Astrocyte of the hippocampus (primary cell): ENCODE measurements around the gene TFIP11.
A peak's percentile ranks its signal among the peaks of the same experiment; 100 is the strongest.

Experiments used
- DNase-seq: peaks from one replicate; pipeline ENCODE4 v3.0.0; 2011; ENCODE audit warnings: low read depth, low spot score

The TFIP11 gene

DNA sequence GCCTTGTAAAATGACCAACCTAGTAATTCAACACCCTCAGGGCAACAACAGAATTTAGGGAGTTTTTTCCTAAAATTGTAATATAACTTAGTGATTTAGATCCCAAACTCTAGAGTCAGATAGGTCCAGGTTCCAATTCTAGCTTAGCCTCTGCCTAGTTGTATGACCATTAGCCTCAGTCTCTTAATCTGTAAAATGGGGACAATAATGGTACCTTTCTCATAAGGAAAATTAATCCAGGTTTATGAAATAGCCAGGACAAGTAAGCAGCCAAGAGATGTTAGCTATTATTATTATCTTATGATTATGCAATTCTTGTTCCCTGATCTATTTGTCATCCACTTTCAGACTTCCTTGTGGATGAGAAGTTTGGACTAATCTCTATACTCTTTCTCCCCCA is 4.1 kb downstream of the TFIP11 start:
- DNase-seq = no peak

DNA sequence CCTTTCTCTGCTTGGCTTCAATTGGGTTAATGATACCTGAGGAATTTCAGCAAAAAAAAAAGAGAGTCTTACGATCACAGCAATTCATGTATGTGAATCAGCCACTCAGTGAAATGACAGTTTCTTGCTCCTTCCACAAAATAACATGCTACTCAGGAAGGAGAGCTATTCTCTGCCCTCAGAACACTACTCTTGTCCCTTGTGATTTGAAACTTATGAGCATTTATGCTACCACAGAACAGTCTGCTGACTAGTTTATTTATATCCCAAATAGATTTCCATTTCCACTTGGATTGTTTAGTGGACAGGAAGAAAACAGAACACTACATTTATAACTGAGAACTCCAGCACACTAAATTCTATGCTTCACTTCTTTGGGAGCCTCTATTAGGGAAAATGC is 8.5 kb downstream of the TFIP11 start:
- DNase-seq = no peak

DNA sequence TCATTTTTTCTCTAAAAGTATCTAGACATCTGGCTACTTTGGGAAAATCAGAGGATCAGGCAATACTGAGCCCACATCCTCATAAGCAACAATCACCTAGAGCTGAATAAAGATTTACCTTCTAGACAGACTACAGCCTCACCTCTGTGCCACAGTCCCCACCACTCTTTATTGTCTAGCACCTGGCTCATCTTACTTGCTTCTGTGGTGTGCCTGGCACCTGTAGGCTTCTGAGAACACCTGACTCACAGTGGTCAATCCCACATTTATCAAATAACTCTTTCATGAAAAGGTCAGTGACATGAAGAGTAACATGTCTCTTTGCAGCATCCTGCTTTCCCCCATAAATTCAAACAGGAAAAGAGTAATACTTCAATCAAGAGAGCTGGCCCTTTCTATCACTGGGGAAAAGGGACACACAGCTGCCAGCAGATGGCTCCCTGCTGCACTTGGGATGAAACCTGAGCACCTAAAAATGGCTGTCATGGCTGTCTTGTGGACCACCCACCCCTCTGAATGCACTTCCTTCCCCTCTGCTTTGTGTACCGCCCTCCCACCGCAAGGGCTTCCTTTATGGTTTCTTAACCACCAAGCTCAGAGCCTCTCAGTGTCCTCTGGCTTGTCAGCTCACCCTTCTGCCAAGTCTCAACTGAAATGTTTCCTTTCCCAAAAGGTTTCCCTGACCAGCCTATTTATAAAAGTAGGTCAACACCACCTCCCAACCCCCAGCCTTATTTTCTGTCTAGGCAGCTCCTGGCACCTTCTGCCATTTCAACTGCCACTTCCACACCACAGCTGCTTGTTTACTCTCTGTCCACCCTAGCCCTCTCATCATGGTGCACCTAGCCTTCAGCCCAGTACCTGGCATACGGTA is 9.3 kb downstream of the TFIP11 start:
- DNase-seq = peak; percentile 55

GRCh38 chr22:26501996-26502395 is 10.3 kb downstream of the TFIP11 start:
- DNase-seq = no peak

DNA sequence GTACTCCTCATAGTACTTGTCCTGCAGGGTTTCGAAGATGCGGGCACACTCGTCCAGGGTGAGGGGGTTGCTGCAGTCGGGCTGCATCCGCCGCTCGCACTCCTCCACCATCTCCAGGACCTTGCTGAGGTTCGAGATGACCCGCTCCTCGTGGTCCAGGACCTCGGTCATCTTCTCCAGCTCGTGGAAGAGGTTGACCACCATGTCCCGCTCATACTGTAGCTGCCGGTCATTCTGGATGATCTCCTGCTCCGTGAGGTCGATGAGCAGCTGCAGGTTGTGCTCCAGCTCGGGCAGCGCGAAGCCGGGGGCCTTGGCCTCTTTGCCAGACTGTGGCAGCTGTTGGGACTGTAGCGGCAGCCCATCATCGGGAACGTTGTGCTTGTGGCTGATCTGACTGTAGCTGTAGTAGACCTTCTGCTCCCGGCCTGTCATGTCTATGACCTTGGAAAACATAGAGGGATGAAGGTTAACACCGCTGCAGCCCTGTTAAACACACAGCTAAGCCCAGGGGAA is 13.0 kb downstream of the TFIP11 start:
- no peak for DNase-seq

DNA sequence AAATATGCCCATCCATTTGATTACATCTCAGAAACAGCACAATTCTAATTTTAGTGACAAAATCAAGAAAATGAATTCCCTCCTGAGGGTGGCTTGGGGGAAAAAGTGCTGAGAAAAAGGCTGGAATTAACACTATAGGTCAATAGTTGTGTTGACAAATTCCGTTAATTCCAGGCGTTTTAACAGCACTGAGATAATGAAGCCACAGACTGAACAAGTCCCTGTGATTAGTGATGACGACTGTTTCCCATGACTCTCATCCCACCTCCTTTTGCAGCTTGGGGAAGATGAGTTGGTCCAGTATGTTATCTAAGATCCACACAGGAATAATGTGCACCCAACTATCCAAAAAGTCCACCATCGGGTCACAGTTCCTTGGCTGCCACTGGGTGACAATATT is 15.8 kb downstream of the TFIP11 start:
- no peak for DNase-seq

DNA sequence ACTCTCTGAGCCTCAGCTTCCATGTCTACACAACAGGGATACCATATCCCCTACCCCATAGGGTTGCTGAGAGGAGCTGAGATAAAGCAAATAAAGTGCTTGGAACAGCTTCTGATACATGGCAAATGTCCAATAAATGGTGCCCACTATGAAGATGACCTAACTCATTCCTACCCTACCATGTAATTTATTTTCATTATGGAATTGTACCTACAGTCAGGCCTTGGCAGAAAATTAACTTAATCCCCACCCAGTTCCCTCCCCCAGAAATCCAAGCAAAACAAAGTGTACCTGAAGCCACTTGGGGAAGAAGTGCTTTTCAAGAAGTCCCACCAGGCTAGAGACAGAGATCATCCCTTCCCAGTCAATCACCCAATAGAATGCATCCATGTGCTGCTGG is 17.8 kb downstream of the TFIP11 start:
- no peak for DNase-seq

DNA sequence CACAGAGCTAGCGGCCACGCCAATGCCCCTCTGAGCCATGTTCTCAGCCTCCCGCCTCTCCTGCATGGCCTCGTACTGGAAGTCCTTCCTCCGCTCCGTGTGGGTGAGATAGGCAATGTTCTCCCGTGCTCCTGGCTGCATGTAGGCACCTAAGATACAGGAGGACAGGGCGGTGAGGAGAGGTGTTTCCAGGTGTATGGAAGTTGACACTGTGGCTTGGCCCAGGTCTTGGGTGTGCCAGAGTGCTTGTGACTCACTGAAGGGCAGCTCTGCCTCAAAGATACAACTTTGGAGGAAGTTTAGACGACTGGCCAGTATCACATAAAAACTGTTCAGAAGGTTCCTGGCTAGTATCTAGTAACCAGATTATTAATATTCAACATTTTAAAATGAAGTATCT is 20.1 kb downstream of the TFIP11 start:
- no peak for DNase-seq

DNA sequence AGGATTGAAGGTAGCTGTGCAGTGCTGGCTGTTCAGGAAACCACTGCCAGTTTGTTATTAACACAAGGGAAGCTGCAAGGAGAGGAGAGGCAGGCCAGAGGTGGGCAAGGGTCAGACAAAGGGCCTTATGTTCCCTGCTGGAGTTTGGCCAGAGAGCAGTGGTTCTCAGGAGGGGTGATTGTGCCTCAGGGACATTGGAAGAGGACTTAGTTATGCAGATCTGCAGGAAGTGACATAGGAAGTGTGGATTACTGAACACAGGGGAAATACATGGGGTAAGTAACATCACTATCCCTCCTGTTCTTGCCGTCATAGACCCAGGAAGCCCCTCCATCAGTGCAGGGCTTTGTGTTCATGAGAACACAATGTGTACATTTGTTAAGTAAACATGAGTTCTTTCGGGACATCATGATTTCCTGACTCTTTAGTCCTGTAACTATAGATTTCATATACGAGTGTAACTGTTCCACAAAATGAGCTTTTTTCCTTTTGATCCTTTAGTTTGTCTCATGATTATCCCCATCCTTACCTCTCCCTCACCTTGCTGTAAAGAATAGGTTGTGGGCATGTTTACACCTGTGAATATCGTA is 22.7 kb downstream of the TFIP11 start:
- no peak for DNase-seq

DNA sequence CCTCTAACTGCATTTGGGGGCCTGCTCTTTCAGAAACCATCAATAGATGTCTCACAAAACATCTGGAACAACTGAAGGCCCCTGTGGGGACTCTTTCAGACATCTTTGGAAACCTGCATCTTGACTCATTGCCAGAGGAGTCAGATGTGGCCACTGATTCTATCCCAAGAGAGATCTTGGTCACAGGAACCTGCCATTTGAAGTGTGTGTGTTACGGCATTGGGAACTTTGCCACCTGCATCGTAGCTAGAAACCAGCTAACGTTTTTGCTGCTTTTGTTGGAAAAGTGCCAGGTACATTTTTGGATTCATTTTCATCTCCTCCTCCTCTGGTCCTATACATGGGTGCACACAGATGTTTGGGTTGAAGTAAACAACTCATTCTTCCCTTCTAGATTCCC is 24.3 kb downstream of the TFIP11 start:
- DNase-seq = no peak

- DNase-seq = no peak
These were observed 25.9 kb downstream of the TFIP11 start for GRCh38 chr22:26486394-26486793.

DNA sequence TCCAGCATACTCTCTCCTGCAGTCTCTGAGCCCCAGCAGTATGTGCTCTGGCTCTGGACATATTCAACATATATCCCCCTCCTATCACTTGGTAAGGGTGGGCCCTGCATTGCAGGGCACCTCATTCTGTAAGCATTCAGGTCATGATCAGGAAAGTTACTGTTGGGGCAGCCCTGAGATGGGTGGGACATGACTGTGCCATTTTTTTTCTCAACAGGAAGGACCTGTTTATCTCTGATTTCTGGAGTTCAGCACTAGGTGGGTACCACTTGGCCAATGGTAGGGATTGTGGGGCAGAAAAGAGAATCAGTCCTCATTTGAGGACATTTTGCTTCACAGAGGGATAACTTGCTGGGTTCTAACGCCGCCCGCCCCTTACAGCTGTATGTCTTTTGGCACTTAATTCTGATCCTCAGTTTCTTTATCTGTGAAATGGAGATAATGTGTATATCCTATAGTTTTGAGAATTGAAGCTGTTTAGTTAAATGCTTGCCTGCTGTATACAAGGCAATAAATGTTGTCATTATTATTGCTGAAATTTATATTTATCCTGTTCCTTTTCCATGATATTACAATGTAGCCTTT is 26.4 kb downstream of the TFIP11 start:
- DNase-seq = no peak

- no peak for DNase-seq
These were observed 27.3 kb downstream of the TFIP11 start for GRCh38 chr22:26485013-26485412.

- no peak for DNase-seq
These were observed 27.9 kb downstream of the TFIP11 start for GRCh38 chr22:26484360-26484706.

- peak; percentile 98 for DNase-seq
These were observed 28.6 kb downstream of the TFIP11 start, which contains the start of the genes HPS4 and SRRD for GRCh38 chr22:26483439-26484359. TSS of gene HPS4 (minus strand) at chr22:26483783. CDS start at chr22:26481762, 2,021 bp downstream. TSS of gene SRRD (plus strand) at chr22:26483877. CDS start at chr22:26483891, 14 bp downstream.

DNA sequence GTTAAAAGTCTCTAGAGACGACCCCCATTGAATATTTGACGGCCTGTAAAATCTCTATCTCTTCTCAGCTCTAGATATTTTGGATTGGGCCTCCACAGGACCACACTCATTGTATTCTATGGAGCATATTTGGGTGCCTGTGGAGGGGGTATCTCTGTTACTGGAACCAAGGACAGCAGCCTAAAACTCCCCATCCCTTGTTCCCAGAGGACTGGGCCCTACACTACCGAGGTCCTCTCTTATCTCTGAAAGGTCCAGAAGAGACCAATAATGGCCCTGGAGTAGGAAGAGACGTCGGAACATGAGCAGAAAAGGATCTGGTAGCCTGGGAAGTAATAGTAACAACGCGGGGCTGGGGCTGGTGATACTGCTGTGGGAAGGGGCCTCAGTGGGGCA is 29.2 kb downstream of the TFIP11 start:
- DNase-seq = no peak

- DNase-seq = no peak
These were observed 30.1 kb downstream of the TFIP11 start for GRCh38 chr22:26482161-26482560.

DNA sequence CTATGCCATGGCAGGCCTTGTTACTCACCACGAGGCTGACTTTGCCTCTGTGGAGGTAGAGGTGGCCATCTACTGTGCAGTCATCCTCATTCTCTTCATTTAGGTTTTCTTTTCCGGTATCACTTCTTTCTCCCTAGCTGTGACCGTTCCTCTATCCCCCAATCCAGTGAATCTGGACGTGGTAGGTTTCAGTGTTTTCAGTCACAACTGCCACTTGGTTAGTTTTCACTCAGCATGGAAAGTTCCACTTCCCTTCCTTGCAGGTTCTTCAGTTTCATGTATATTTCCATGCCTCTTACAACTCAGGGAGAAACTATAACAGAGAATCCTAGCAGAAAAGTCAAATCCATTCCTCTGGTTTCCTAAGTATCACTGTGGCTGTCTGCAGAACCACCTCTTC is 30.6 kb downstream of the TFIP11 start:
- DNase-seq = no peak

DNA sequence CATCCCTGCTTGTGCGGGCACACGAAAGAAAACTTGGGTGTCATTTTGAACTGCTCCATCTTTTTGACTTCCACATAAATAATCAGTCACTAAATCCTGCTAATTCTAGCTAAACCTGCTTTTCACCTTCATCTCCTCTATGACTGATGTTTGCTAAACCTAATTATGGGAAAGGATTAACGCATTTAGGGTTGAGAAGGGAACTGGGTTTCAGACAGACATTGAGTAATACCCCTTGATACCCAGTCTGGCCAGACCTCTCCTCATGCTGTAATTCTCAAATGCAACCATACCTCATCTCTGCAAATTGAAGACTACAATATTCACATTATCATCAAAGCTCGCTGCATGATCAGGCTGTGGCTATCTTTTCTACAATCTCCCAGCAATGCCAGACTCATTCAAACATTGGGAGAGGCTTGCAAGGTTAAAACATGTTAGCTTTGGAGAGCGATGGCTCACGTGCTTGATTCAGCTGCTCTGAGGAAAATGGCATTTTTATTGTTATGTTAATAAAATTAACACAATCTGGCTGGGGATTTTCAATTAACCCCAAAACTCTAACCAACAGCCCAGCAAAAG is 31.1 kb downstream of the TFIP11 start:
- DNase-seq = no peak

- DNase-seq = no peak
These were observed 31.7 kb downstream of the TFIP11 start for GRCh38 chr22:26480611-26480932.
